Esophagus muscularis mucosa (tissue), 4 donors: ENCODE results near the gene SFRP5. TPM values are rescaled to one million over a fixed set of nuclear protein-coding genes. Genes with fewer than 3 reads are reported as not detected.

Experiments used
- DNase-seq: peaks from one replicate; pipeline ENCODE4 v3.0.0-alpha.2; 2017; ENCODE audit errors: extremely low spot score
- H3K27ac ChIP-seq, 4 donors: fragments of 200-600 bp; sonication (generic); replicated peaks in 1 of 4; 1 replicate in 3 of 4; 2 replicates in 1 of 4; pipeline ENCODE4 v1.5.1; 2016 to 2019; ENCODE audit warnings: mild to moderate bottlenecking in 1 of 4
- H3K27me3 ChIP-seq, 4 donors: fragments of 200-600 bp; sonication (generic); one replicate each; pipeline versions ENCODE4 v1.5.1 to v1.6.0; 2016 to 2019
- H3K36me3 ChIP-seq, 4 donors: fragments of 200-600 bp; sonication (generic); one replicate each; pipeline ENCODE4 v1.5.1; 2016 to 2019
- H3K4me1 ChIP-seq, 4 donors: fragments of 200-600 bp; sonication (generic); one replicate each; pipeline ENCODE4 v1.5.1; 2016 to 2019
- H3K4me3 ChIP-seq, 4 donors: fragments of 200-600 bp; sonication (generic); 1 replicate in 2 of 4; 2 replicates in 2 of 4; pipeline ENCODE4 v1.5.1; 2016 to 2019; ENCODE audit warnings: mild to moderate bottlenecking in 4 of 4, moderate library complexity in 1 of 4
- H3K9me3 ChIP-seq, 4 donors: fragments of 200-600 bp; sonication (generic); 1 replicate in 3 of 4; 2 replicates in 1 of 4; pipeline ENCODE4 v1.5.1; 2016 to 2019
- CTCF ChIP-seq, 3 experiments: fragments of 200-600 bp in 2 of 3; fragments of 450-650 bp in 1 of 3; sonication (generic) in 2 of 3; IDR thresholded peaks; one replicate each; pipeline ENCODE4 v1.5.1; 2017 to 2019; ENCODE audit warnings: antibody characterized with exemption in 3 of 3, mild to moderate bottlenecking in 2 of 3, moderate library complexity in 1 of 3
- EP300 ChIP-seq: sonication (generic); formaldehyde crosslinking; IDR thresholded peaks from one replicate; pipeline ENCODE4 v1.6.1; 2017; ENCODE audit warnings: antibody characterized with exemption
- POLR2A ChIP-seq: fragments of 450-650 bp; IDR thresholded peaks from one replicate; pipeline ENCODE4 v1.6.1; 2017; ENCODE audit warnings: antibody characterized with exemption, moderate library complexity, mild to moderate bottlenecking, low read depth
- POLR2AphosphoS5 ChIP-seq, 2 donors: sonication (generic); formaldehyde crosslinking; IDR thresholded peaks; one replicate each; pipeline ENCODE4 v1.6.1; 2017; ENCODE audit warnings: antibody characterized with exemption in 2 of 2
- WGBS: methylation state at CpG from one replicate; pipeline ENCODE4 v1.1.5; 2018; 5-methylcytosine and 5-hydroxymethylcytosine counted together
- intact Hi-C: fragments of 100-400 bp; cut with DNase I; formaldehyde crosslinking; loops from one replicate; pipeline ENCODE4 v1.15.1; 2023
- total RNA-seq, 4 donors: library from RNA; depleted of rRNA; stranded (reverse); fragments of >200 nt; gene quantifications; one replicate each; pipeline versions ENCODE4 v1.1.0 to v1.2.1, GENCODE V29; 2016

SFRP5 gene
- total RNA-seq, 4 donors from 2014 or later: 19.9 to 41.3 (median 34.8) TPM

GRCh38 chr10:97814996-97815395 is 43.2 kb upstream of the SFRP5 start:
- Histone ChIP-seq H3K27ac (no peak overlapping the region), H3K4me1 (no peaks in the 10 kb centered on the region), H3K27me3 (peaks cover 0 to 32% (median 0%) of the 10 kb centered on the region in 4 donors), H3K9me3 (no peaks in the 10 kb centered on the region), H3K4me3 (no peak overlapping the region), H3K36me3 (no peaks in the 10 kb centered on the region)
- TF ChIP-seq POLR2AphosphoS5 (IDR thresholded peaks at IDR 0.05) (no peak), CTCF (IDR thresholded peaks at IDR 0.05) (no peak), POLR2A (no peak), EP300 (no peak)
- 81% methylated on average over 2 of the region's 5 CpGs for WGBS
- DNase-seq: no peak
- intact Hi-C loops: no loop called here

GRCh38 chr10:97813311-97813710 is 41.5 kb upstream of the SFRP5 start:
- intact Hi-C loops: no loop called here
- WGBS: 65% methylated on average over 3 of the region's 3 CpGs
- Histone ChIP-seq H3K4me3 (no peak overlapping the region), H3K9me3 (no peaks in the 10 kb centered on the region), H3K27me3 (peaks cover 0 to 37% (median 0%) of the 10 kb centered on the region in 4 donors), H3K4me1 (no peaks in the 10 kb centered on the region), H3K36me3 (no peaks in the 10 kb centered on the region), H3K27ac (no peak overlapping the region)
- DNase-seq: no peak
- TF ChIP-seq CTCF (IDR thresholded peaks at IDR 0.05) (no peak), POLR2AphosphoS5 (IDR thresholded peaks at IDR 0.05) (no peak), POLR2A (no peak), EP300 (no peak)

GRCh38 chr10:97812696-97813095 is 40.9 kb upstream of the SFRP5 start:
- no peaks in the 10 kb centered on the region for H3K9me3 ChIP-seq
- DNase-seq: no peak
- no peaks in the 10 kb centered on the region for H3K36me3 ChIP-seq
- no peak for TF ChIP-seq POLR2AphosphoS5 (IDR thresholded peaks at IDR 0.05)
- TF ChIP-seq POLR2A: no peak
- TF ChIP-seq CTCF (IDR thresholded peaks at IDR 0.05): no peak
- no peak for TF ChIP-seq EP300
- peaks cover 0 to 37% (median 0%) of the 10 kb centered on the region in 4 donors for H3K27me3 ChIP-seq
- H3K27ac ChIP-seq: no peak overlapping the region
- intact Hi-C loops: no loop called here
- H3K4me3 ChIP-seq: no peak overlapping the region
- WGBS: 69% methylated on average over 8 of the region's 8 CpGs
- H3K4me1 ChIP-seq: no peaks in the 10 kb centered on the region

GRCh38 chr10:97811958-97812357 is 40.2 kb upstream of the SFRP5 start:
- Histone ChIP-seq H3K9me3 (no peaks in the 10 kb centered on the region), H3K27ac (no peak overlapping the region), H3K4me3 (no peak overlapping the region), H3K27me3 (peaks cover 0 to 37% (median 0%) of the 10 kb centered on the region in 4 donors), H3K36me3 (no peaks in the 10 kb centered on the region), H3K4me1 (no peaks in the 10 kb centered on the region)
- 45% methylated on average over 3 of the region's 3 CpGs for WGBS
- intact Hi-C loops: no loop called here
- DNase-seq: no peak
- TF ChIP-seq POLR2A: no peak
- no peak for TF ChIP-seq CTCF (IDR thresholded peaks at IDR 0.05)
- no peak for TF ChIP-seq POLR2AphosphoS5 (IDR thresholded peaks at IDR 0.05)
- no peak for TF ChIP-seq EP300

- Histone ChIP-seq H3K4me1 (no peaks in the 10 kb centered on the region), H3K4me3 (no peak overlapping the region), H3K27ac (no peak overlapping the region), H3K27me3 (peaks cover 0 to 23% (median 0%) of the 10 kb centered on the region in 4 donors), H3K36me3 (no peaks in the 10 kb centered on the region), H3K9me3 (no peaks in the 10 kb centered on the region)
- TF ChIP-seq CTCF (IDR thresholded peaks at IDR 0.05) (no peak), POLR2AphosphoS5 (IDR thresholded peaks at IDR 0.05) (no peak), EP300 (no peak)
- DNase-seq: no peak
- intact Hi-C loops: no loop called here
- 87% methylated on average over 7 of the region's 7 CpGs for WGBS
Observed at GRCh38 chr10:97810446-97810845, 38.6 kb upstream of the SFRP5 start.
